CD4-positive, CD25-positive, alpha-beta regulatory T cell (primary cell): ENCODE results near the gene SLC22A16. TPM values are rescaled to one million over a fixed set of nuclear protein-coding genes. Genes with fewer than 3 reads are reported as not detected.

Experiments
- ATAC-seq, 2 donors: fragments of 150-1000 bp; cut with Tn5 transposase; one replicate each; pipeline ENCODE4 v1.10.0; 2021; ENCODE audit warnings: low read depth in 2 of 2, moderate number of reproducible peaks in 2 of 2, moderate library complexity in 1 of 2
- DNase-seq, 3 donors: peaks; one replicate each; pipeline versions ENCODE4 v3.0.0 to v3.0.0-alpha.2; 2012 to 2022; ENCODE audit warnings: mixed read lengths in 1 of 3
- H3K27ac ChIP-seq: one replicate; pipeline ENCODE4 v1.7.0; 2013; ENCODE audit warnings: mild to moderate bottlenecking, low read length; ENCODE audit not compliant: insufficient read depth, poor library complexity, severe bottlenecking
- H3K27me3 ChIP-seq: one replicate; pipeline ENCODE4 v1.7.0; 2013; ENCODE audit warnings: low read length; ENCODE audit not compliant: control insufficient read depth, insufficient read depth
- H3K36me3 ChIP-seq: one replicate; pipeline ENCODE4 v1.7.0; 2013; ENCODE audit warnings: mild to moderate bottlenecking, low read length, moderate library complexity; ENCODE audit not compliant: control insufficient read depth, insufficient read depth
- H3K4me1 ChIP-seq: 2 replicates; pipeline ENCODE4 v1.7.0; 2013; ENCODE audit warnings: mild to moderate bottlenecking, low read length; ENCODE audit not compliant: insufficient read depth, control insufficient read depth, poor library complexity, severe bottlenecking
- H3K4me3 ChIP-seq: one replicate; pipeline ENCODE4 v1.7.0; 2013; ENCODE audit warnings: low read depth, mild to moderate bottlenecking, low read length, moderate library complexity
- H3K9me3 ChIP-seq, 2 experiments: 1 replicate in 1 of 2; 2 replicates in 1 of 2; pipeline ENCODE4 v1.7.0; 2013; ENCODE audit warnings: low read length in 2 of 2, mild to moderate bottlenecking in 1 of 2, moderate library complexity in 1 of 2; ENCODE audit not compliant: control insufficient read depth in 2 of 2
- H3K27ac Mint-ChIP-seq, 3 donors: one replicate each; pipeline ENCODE4 v1.8.0; 2020 to 2022; ENCODE audit warnings: mild to moderate bottlenecking in 3 of 3, mixed read lengths in 3 of 3, moderate library complexity in 2 of 3
- H3K27me3 Mint-ChIP-seq: one replicate; pipeline ENCODE4 v1.8.0; 2022; ENCODE audit warnings: mild to moderate bottlenecking, mixed read lengths
- H3K36me3 Mint-ChIP-seq: one replicate; pipeline ENCODE4 v1.8.0; 2020; ENCODE audit warnings: mixed read lengths
- H3K4me1 Mint-ChIP-seq, 4 donors: one replicate each; pipeline ENCODE4 v1.8.0; 2020 to 2022; ENCODE audit warnings: mixed read lengths in 4 of 4, mild to moderate bottlenecking in 1 of 4
- H3K4me3 Mint-ChIP-seq, 4 donors: one replicate each; pipeline ENCODE4 v1.8.0; 2020 to 2022; ENCODE audit warnings: mild to moderate bottlenecking in 4 of 4, mixed read lengths in 4 of 4, moderate library complexity in 3 of 4
- H3K9me3 Mint-ChIP-seq, 7 donors: one replicate each; pipeline ENCODE4 v1.8.0; 2020 to 2022; ENCODE audit warnings: mixed read lengths in 7 of 7, mild to moderate bottlenecking in 3 of 7, moderate library complexity in 2 of 7
- polyA plus RNA-seq, 4 donors: library from polyadenylated mRNA; unstranded; fragments of 300-500 nt; fragmentation: Illumina TruSeq; gene quantifications; one replicate each; pipeline ENCODE4 v1.2.3, GENCODE V29; 2021
- total RNA-seq: library from RNA; stranded (reverse); gene quantifications from one replicate; pipeline ENCODE4 v1.2.3, GENCODE V29; 2022

SLC22A16 gene
- total and polyA plus RNA-seq, 5 donors from 2014 or later, result 0.54 TPM; not detected in 4

GRCh38 chr6:110475066-110475653, 1.3 kb downstream of the SLC22A16 start:
- Histone ChIP-seq H3K4me1 (peaks cover 12% of the 10 kb centered on the region), H3K27me3 (peaks cover 23% of the 10 kb centered on the region), H3K4me3 (no peak overlapping the region), H3K27ac (no peak overlapping the region), H3K9me3 (no peaks in the 10 kb centered on the region), H3K36me3 (no peaks in the 10 kb centered on the region)
- no peaks in the 10 kb centered on the region for H3K36me3 Mint-ChIP-seq
- peaks cover 0 to 15% (median 7%) of the 10 kb centered on the region in 4 donors for H3K4me1 Mint-ChIP-seq
- ATAC-seq (no peak), DNase-seq (peak in 1 of 3 donors; percentile 22)
- H3K27me3 Mint-ChIP-seq, result peaks cover 84% of the 10 kb centered on the region
- H3K9me3 Mint-ChIP-seq, result peaks cover 0 to 5% (median 0%) of the 10 kb centered on the region in 7 donors
- peak overlapping the region in 2 of 4 donors; percentile 54 to 75 for H3K4me3 Mint-ChIP-seq
- H3K27ac Mint-ChIP-seq, result no peak overlapping the region

DNA sequence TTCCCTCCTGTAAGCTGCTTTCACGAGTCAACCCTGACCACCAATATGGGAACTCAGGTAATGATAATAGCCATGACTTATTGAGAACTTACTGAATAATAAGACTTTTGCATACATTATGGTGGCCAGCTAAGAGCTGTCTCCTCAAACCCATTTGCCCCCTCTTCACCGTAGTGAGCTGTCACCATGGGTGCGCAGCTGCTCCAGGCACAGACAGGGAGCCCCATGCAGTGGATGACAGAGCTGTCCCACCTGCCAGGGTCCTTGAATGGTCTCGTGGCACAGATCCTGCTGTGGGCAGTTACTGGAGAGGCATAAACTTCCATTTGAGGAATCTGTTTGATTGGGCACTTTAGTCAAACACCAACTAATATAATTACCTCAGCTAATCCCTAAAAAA, 1.9 kb downstream of the SLC22A16 start:
- ATAC-seq (no peak), DNase-seq (no peak)
- Mint-ChIP-seq H3K4me1 (peaks cover 0 to 15% (median 7%) of the 10 kb centered on the region in 4 donors), H3K36me3 (no peaks in the 10 kb centered on the region), H3K4me3 (no peak overlapping the region), H3K9me3 (peaks cover 0 to 5% (median 0%) of the 10 kb centered on the region in 7 donors), H3K27me3 (peaks cover 78% of the 10 kb centered on the region), H3K27ac (no peak overlapping the region)
- no peaks in the 10 kb centered on the region for H3K9me3 ChIP-seq
- H3K27ac ChIP-seq, result no peak overlapping the region
- no peaks in the 10 kb centered on the region for H3K36me3 ChIP-seq
- H3K4me3 ChIP-seq, result no peak overlapping the region
- peaks cover 23% of the 10 kb centered on the region for H3K27me3 ChIP-seq
- H3K4me1 ChIP-seq, result peaks cover 12% of the 10 kb centered on the region

- ATAC-seq (no peak), DNase-seq (no peak)
- peaks cover 0 to 5% (median 0%) of the 10 kb centered on the region in 7 donors for H3K9me3 Mint-ChIP-seq
- Histone ChIP-seq H3K36me3 (no peaks in the 10 kb centered on the region), H3K27ac (no peak overlapping the region), H3K27me3 (peaks cover 17% of the 10 kb centered on the region), H3K4me1 (peaks cover 12% of the 10 kb centered on the region), H3K4me3 (no peak overlapping the region), H3K9me3 (no peaks in the 10 kb centered on the region)
- H3K4me3 Mint-ChIP-seq, result no peak overlapping the region
- peaks cover 66% of the 10 kb centered on the region for H3K27me3 Mint-ChIP-seq
- H3K27ac Mint-ChIP-seq, result no peak overlapping the region
- peaks cover 0 to 13% (median 7%) of the 10 kb centered on the region in 4 donors for H3K4me1 Mint-ChIP-seq
- no peaks in the 10 kb centered on the region for H3K36me3 Mint-ChIP-seq
These were observed 3.7 kb downstream of the SLC22A16 start for GRCh38 chr6:110472739-110473138.

GRCh38 chr6:110471726-110472365, 4.6 kb downstream of the SLC22A16 start:
- no peaks in the 10 kb centered on the region for H3K36me3 ChIP-seq
- peaks cover 0 to 11% (median 7%) of the 10 kb centered on the region in 4 donors for H3K4me1 Mint-ChIP-seq
- DNase-seq (no peak), ATAC-seq (no peak)
- no peaks in the 10 kb centered on the region for H3K36me3 Mint-ChIP-seq
- H3K27ac Mint-ChIP-seq, result no peak overlapping the region
- H3K27me3 Mint-ChIP-seq, result peaks cover 67% of the 10 kb centered on the region
- H3K4me3 ChIP-seq, result no peak overlapping the region
- peaks cover 12% of the 10 kb centered on the region for H3K4me1 ChIP-seq
- no peak overlapping the region for H3K27ac ChIP-seq
- no peak overlapping the region for H3K4me3 Mint-ChIP-seq
- no peaks in the 10 kb centered on the region for H3K9me3 ChIP-seq
- H3K9me3 Mint-ChIP-seq, result peaks cover 0 to 5% (median 0%) of the 10 kb centered on the region in 7 donors
- peaks cover 20% of the 10 kb centered on the region for H3K27me3 ChIP-seq

- ATAC-seq (no peak), DNase-seq (no peak)
- no peaks in the 10 kb centered on the region for H3K36me3 Mint-ChIP-seq
- H3K9me3 Mint-ChIP-seq, result peaks cover 2 to 15% (median 4%) of the 10 kb centered on the region in 7 donors
- Histone ChIP-seq H3K27me3 (peaks cover 10% of the 10 kb centered on the region), H3K4me1 (no peaks in the 10 kb centered on the region), H3K27ac (no peak overlapping the region), H3K9me3 (peaks cover 3 to 4% of the 10 kb centered on the region in 2 experiments), H3K4me3 (no peak overlapping the region), H3K36me3 (no peaks in the 10 kb centered on the region)
- H3K27me3 Mint-ChIP-seq, result peaks cover 64% of the 10 kb centered on the region
- no peaks in the 10 kb centered on the region for H3K4me1 Mint-ChIP-seq
- no peak overlapping the region for H3K27ac Mint-ChIP-seq
- H3K4me3 Mint-ChIP-seq, result no peak overlapping the region
These were observed 7.7 kb downstream of the SLC22A16 start for GRCh38 chr6:110468731-110469130.

GRCh38 chr6:110467566-110468140, 8.8 kb downstream of the SLC22A16 start:
- no peaks in the 10 kb centered on the region for H3K36me3 Mint-ChIP-seq
- H3K27ac ChIP-seq, result no peak overlapping the region
- no peaks in the 10 kb centered on the region for H3K4me1 ChIP-seq
- ATAC-seq, result no peak
- H3K9me3 Mint-ChIP-seq, result peaks cover 2 to 19% (median 7%) of the 10 kb centered on the region in 7 donors
- peaks cover 55% of the 10 kb centered on the region for H3K27me3 Mint-ChIP-seq
- peaks cover 14 to 15% of the 10 kb centered on the region in 2 experiments for H3K9me3 ChIP-seq
- no peak overlapping the region for H3K4me3 Mint-ChIP-seq
- peaks cover 16% of the 10 kb centered on the region for H3K27me3 ChIP-seq
- no peaks in the 10 kb centered on the region for H3K4me1 Mint-ChIP-seq
- no peaks in the 10 kb centered on the region for H3K36me3 ChIP-seq
- DNase-seq, result no peak
- no peak overlapping the region for H3K4me3 ChIP-seq
- no peak overlapping the region for H3K27ac Mint-ChIP-seq

DNA sequence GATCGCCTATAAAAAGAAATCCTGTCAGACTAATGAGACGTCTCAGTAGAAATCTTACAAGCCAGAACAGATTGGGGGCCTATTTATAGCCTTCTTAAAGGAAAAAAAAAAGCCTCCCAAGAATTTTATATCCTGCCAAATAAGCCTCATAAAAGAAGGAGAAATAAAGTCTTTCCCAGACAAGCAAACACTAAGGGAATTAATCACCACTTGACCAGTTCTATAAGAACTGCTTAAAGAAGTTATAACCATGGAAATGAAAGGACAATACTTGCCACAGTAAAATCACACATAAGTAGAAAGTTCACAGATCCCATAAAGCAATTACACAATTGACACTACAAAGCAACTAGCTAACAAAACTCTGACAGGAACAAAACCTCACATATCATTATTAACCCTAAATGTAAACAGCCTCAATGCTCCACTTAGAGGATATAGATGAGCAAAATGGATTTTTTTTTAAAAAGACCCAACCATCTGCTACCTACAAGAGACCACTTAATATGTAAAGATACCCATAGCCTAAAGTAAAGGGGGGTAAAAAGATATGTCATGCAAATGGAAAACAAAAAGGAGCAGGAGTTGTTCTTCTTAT, 13.4 kb downstream of the SLC22A16 start:
- H3K4me3 Mint-ChIP-seq, result no peak overlapping the region

More for the DNA sequence above, 13.4 kb downstream of the SLC22A16 start:
- Histone ChIP-seq H3K27ac (no peak overlapping the region), H3K4me1 (no peaks in the 10 kb centered on the region), H3K27me3 (peaks cover 16% of the 10 kb centered on the region), H3K9me3 (peaks cover 26 to 37% of the 10 kb centered on the region in 2 experiments), H3K4me3 (no peak overlapping the region), H3K36me3 (no peaks in the 10 kb centered on the region)
- peaks cover 5 to 27% (median 9%) of the 10 kb centered on the region in 7 donors for H3K9me3 Mint-ChIP-seq
- H3K27me3 Mint-ChIP-seq, result peaks cover 32% of the 10 kb centered on the region
- no peak overlapping the region for H3K27ac Mint-ChIP-seq
- H3K36me3 Mint-ChIP-seq, result no peaks in the 10 kb centered on the region
- H3K4me1 Mint-ChIP-seq, result no peaks in the 10 kb centered on the region
- no peak for ATAC-seq
- DNase-seq, result no peak
